Heart left ventricle (tissue), 13 donors: ENCODE data around the gene RAB3C.
A peak's percentile ranks its signal among the peaks of the same experiment; 100 is the strongest.

ENCODE experiments used
- POLR2A ChIP-seq, 2 donors: fragments of 450-650 bp; IDR thresholded peaks; one replicate each; pipeline ENCODE4 v1.6.1; 2017; ENCODE audit warnings: antibody characterized with exemption in 2 of 2, mild to moderate bottlenecking in 2 of 2, moderate library complexity in 2 of 2
- TF ChIP-seq, protein P1 (sequence below), 12 donors: fragments of 200-600 bp; sonication (generic) in 4 of 12; IDR thresholded peaks; one replicate each; pipeline versions ENCODE4 v1.5.0 to v1.8.0; 2018 to 2022; ENCODE audit warnings: antibody characterized with exemption in 12 of 12, mild to moderate bottlenecking in 5 of 12
- donor health status: ischemic (EF 13 %, LVEDD 7.1; RV severe dilation, severe dysfunction).
- donor health status: DM: no; HTN: yes; CAD: no.
- donor health status: DM: no; HTN: no; CAD: no.
- donor health status: ischemic (EF 25% LVEDD 6.9; RV normal size, moderate dysfunction).
- donor health status: ischemic (EF 25% LVEDD 5.7; RV mildly dilated, moderate dysfunction).
- donor health status: ischemic (EF 35%, LVEDD 5.7; RV mildly dilated, moderate dysfunction).
- donor health status: nonischemic (EF 11% LVEDD 7.7; RV severe dilation, severe dysfunction).
- donor health status: DM: yes; HTN: yes; CAD: no.
- donor health status: PGD.
- donor health status: ischemic (EF 29% LVEDD 5.4; RV normal size, mild dysfunction).
- donor health status: nonischemic (EF 23%, LVEDD 6.1; RV moderate dilation, normal function).

GRCh38 chr5:58902765-58903164 is 319.9 kb downstream of the RAB3C start:
- TF ChIP-seq, protein P1, sequence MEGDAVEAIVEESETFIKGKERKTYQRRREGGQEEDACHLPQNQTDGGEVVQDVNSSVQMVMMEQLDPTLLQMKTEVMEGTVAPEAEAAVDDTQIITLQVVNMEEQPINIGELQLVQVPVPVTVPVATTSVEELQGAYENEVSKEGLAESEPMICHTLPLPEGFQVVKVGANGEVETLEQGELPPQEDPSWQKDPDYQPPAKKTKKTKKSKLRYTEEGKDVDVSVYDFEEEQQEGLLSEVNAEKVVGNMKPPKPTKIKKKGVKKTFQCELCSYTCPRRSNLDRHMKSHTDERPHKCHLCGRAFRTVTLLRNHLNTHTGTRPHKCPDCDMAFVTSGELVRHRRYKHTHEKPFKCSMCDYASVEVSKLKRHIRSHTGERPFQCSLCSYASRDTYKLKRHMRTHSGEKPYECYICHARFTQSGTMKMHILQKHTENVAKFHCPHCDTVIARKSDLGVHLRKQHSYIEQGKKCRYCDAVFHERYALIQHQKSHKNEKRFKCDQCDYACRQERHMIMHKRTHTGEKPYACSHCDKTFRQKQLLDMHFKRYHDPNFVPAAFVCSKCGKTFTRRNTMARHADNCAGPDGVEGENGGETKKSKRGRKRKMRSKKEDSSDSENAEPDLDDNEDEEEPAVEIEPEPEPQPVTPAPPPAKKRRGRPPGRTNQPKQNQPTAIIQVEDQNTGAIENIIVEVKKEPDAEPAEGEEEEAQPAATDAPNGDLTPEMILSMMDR (IDR thresholded peaks at IDR 0.05), result peak in 3 of 12 donors; percentile 5 to 16 (median 12)
- no peak for TF ChIP-seq POLR2A (IDR thresholded peaks at IDR 0.05)
